BLaER1 treated with 17β-estradiol and CSF1 and Interleukin-3, amounts not matched to agents 10 nM and 100 nM (cell line): Measurements from ENCODE around the gene DDX39A.
"Not testable (repeated sequence)": the region's sequence is repeated elsewhere in the genome, so short reads cannot be mapped to it uniquely, and the experiment has no call there.

Experiments
- H3K27ac ChIP-seq, 11 experiments: shearing (Covaris generic); formaldehyde crosslinking; 2 replicates each; pipeline ENCODE4 v1.8.1; 2022
- H3K27me3 ChIP-seq, 11 experiments: shearing (Covaris generic); formaldehyde crosslinking; 2 replicates each; pipeline ENCODE4 v1.8.1; 2022
- H3K36me3 ChIP-seq, 11 experiments: shearing (Covaris generic); formaldehyde crosslinking; 2 replicates each; pipeline ENCODE4 v1.8.1; 2022
- H3K4me1 ChIP-seq, 10 experiments: shearing (Covaris generic); formaldehyde crosslinking; 2 replicates each; pipeline ENCODE4 v1.8.1; 2022
- H3K4me2 ChIP-seq, 11 experiments: shearing (Covaris generic); formaldehyde crosslinking; 2 replicates each; pipeline ENCODE4 v1.8.1; 2022
- H3K4me3 ChIP-seq, 10 experiments: shearing (Covaris generic); formaldehyde crosslinking; 2 replicates each; pipeline ENCODE4 v1.8.1; 2022
- H3K9ac ChIP-seq, 11 experiments: shearing (Covaris generic); formaldehyde crosslinking; 2 replicates each; pipeline ENCODE4 v1.8.1; 2022
- H3K9me3 ChIP-seq, 11 experiments: shearing (Covaris generic); formaldehyde crosslinking; replicated peaks in 1 of 11; 2 replicates each; pipeline ENCODE4 v1.8.1; 2022
- H4K20me1 ChIP-seq, 11 experiments: shearing (Covaris generic); formaldehyde crosslinking; 2 replicates each; pipeline ENCODE4 v1.8.1; 2022
- Cebpa-rat ChIP-seq, 11 experiments: shearing (Covaris generic); IDR thresholded peaks; 2 replicates each; pipeline ENCODE4 v1.8.1; 2022

Gene DDX39A

DNA sequence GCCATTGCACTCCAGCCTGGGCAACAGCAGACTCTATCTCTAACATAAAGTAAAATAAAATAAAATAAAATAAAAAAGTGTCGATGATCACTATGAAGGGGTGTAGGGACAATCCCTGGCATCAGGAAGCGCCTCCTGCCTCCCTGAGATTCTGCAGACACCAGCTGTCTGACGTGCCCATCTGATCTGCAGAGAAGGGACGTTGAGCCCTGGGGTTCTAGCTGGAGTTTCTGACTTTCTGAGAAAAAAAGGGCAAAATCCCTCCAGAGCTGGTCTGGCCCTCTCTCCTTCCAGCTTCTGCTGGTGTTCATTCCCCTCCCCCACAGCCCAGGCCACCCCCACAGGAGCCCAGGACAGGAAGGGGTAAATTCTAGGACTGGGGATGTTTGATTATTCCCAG, 40.3 kb downstream of the DDX39A start:
- peak overlapping the region in 3 of 11 experiments; percentile 4 to 23 (median 18); a peak in 3 of 22 replicates for H3K9ac ChIP-seq

DNA sequence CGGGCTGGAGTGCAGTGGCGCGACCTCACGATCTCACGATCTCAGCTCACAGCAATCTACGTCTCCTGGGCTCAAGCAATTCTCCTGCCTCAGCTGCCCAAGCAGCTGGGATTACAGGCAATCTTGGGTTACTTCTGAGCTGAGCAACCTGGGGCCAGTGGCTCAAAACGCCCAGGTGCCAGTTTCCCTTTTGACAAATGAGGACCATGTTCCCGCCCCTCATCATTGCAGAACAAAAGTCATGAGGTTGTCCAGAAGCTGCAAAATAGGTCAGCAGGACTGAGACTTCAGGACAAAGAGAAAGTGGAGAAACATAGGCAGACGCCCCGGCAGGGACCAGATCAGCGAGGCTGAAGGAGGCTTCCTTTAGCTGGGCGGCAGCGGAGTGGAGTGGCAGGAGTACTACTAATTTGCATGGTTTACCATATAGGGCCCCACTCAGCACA, 41.2 kb downstream of the DDX39A start:
- Histone ChIP-seq H3K27me3 (no peaks in the 10 kb centered on the region), H3K9ac (no peak overlapping the region), H3K4me2 (peak overlapping the region in 2 of 11 experiments; percentile 10 to 11; a peak in 1 of 22 replicates), H4K20me1 (no peaks in the 10 kb centered on the region), H3K9me3 (no peaks in the 10 kb centered on the region), H3K4me3 (no peak overlapping the region), H3K27ac (no peak overlapping the region), H3K4me1 (peaks cover 72 to 86% (median 81%) of the 10 kb centered on the region in 10 experiments), H3K36me3 (no peaks in the 10 kb centered on the region)
- TF ChIP-seq Cebpa-rat (IDR thresholded peaks at IDR 0.05): no peak

More for the DNA sequence above, 40.3 kb downstream of the DDX39A start:
- no peak for TF ChIP-seq Cebpa-rat (IDR thresholded peaks at IDR 0.05)
- peaks cover 71 to 86% (median 81%) of the 10 kb centered on the region in 10 experiments for H3K4me1 ChIP-seq
- peak overlapping the region; percentile 16 to 97 (median 89) for H3K4me2 ChIP-seq
- H3K4me3 ChIP-seq: no peak overlapping the region
- no peaks in the 10 kb centered on the region for H4K20me1 ChIP-seq
- H3K9me3 ChIP-seq: no peaks in the 10 kb centered on the region
- H3K27ac ChIP-seq: peak overlapping the region in 5 of 11 experiments; percentile 3 to 25 (median 20); a peak in 1 of 22 replicates
- no peaks in the 10 kb centered on the region for H3K27me3 ChIP-seq
- H3K36me3 ChIP-seq: no peaks in the 10 kb centered on the region

DNA sequence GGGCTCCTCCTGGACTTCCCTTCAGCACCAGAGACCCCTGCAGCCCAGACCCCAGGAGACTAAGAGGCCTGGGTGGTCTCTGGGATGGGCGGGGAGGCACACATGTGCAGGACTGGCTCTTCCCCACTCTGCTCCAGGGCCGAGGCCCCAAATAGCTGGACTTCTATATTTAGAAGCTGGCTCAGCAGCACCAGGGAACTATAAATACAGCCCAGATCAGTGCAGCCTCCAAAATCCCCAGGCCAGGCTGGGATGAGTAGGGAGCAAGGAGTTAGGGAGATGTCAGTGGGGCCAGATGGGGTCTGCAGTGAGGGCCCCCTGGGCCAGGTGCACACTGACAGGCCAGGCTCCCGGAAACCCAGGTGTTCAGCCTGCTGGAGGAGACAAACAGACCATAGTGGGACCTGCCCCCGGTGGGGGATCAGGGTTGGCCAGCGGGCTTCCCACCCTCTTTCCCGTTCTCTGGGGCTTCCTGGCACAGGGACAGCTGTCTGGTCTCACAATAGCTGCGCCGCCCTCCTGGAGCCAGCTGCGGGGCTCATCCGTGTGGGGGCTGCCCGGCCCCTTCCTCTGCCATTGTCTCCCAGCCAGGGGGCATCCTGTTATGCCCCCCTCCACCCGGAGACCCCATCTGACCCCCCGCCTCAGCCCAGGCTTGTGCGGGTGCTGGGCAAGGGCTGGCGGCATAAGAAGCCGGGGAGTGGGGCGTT, 43.4 kb downstream of the DDX39A start:
- H3K4me2 ChIP-seq: peak overlapping the region; percentile 77 to 95 (median 91)
- H3K36me3 ChIP-seq: no peaks in the 10 kb centered on the region
- no peaks in the 10 kb centered on the region for H3K27me3 ChIP-seq
- H3K27ac ChIP-seq: peak overlapping the region; percentile 65 to 92 (median 76); a peak in 21 of 22 replicates
- H4K20me1 ChIP-seq: no peaks in the 10 kb centered on the region
- no peaks in the 10 kb centered on the region for H3K9me3 ChIP-seq
- H3K4me1 ChIP-seq: peaks cover 78 to 90% (median 85%) of the 10 kb centered on the region in 10 experiments
- peak overlapping the region; percentile 56 to 78 (median 70) for H3K9ac ChIP-seq
- no peak for TF ChIP-seq Cebpa-rat (IDR thresholded peaks at IDR 0.05)
- H3K4me3 ChIP-seq: peak overlapping the region in 4 of 10 experiments; percentile 13 to 47 (median 32); a peak in 8 of 20 replicates

DNA sequence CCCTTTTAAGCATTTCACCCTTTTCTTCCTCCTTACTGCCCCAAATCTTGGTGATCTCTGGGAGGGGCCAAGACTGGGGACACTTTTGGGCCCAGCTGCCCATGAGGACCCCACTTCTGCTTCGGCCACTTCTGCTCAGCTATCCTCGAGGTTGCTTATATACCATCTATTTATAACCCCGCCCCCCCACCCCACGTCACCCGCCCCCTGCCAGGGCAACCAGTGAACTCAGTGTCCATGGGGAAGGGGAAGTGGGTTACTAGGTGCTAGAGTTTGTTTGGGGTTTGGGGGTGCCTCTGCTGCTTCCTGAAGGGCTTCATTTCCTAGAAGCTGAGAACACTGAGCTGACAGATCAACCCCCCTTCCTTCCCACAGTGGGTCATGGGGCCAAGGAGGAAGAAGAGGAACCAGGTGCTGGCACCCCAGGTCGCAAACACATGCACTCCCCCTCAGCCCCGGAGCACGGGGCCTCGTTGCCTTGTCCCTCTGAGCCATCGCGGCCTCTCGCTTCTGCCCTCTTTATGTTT, 44.0 kb downstream of the DDX39A start:
- H3K27me3 ChIP-seq: no peaks in the 10 kb centered on the region
- peak overlapping the region; percentile 77 to 95 (median 92) for H3K4me2 ChIP-seq
- H3K9me3 ChIP-seq: no peaks in the 10 kb centered on the region
- H3K36me3 ChIP-seq: no peaks in the 10 kb centered on the region
- peak overlapping the region; percentile 65 to 92 (median 76); a peak in 21 of 22 replicates for H3K27ac ChIP-seq
- H3K4me1 ChIP-seq: peaks cover 78 to 90% (median 85%) of the 10 kb centered on the region in 10 experiments
- no peak for TF ChIP-seq Cebpa-rat (IDR thresholded peaks at IDR 0.05)
- no peaks in the 10 kb centered on the region for H4K20me1 ChIP-seq
- peak overlapping the region; percentile 56 to 78 (median 70) for H3K9ac ChIP-seq
- peak overlapping the region in 4 of 10 experiments; percentile 13 to 47 (median 32); a peak in 8 of 20 replicates for H3K4me3 ChIP-seq

DNA sequence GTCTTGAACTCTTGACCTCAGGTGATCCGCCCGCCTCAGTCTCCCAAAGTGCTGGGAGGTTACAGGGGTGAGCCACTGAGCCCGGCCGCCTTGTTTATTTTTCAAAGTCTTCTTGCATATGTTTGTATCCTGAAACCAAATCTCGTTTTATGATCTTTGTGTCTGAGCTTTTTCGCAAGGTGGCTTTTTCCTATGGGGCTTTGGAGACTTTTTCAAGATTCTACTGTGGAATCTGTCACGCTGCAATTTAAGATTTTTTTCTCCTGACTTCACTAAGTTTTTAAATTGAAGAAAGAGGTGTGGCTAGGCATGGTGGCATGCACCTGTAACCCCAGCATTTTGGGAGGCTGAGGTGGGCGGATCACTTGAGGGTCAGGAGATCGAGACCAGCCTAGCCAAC, 44.8 kb downstream of the DDX39A start:
- peak overlapping the region; percentile 57 to 92 (median 74); a peak in 20 of 22 replicates for H3K27ac ChIP-seq
- not testable (repeated sequence) for H4K20me1 ChIP-seq
- peaks cover 78 to 90% (median 85%) of the 10 kb centered on the region in 10 experiments for H3K4me1 ChIP-seq

DNA sequence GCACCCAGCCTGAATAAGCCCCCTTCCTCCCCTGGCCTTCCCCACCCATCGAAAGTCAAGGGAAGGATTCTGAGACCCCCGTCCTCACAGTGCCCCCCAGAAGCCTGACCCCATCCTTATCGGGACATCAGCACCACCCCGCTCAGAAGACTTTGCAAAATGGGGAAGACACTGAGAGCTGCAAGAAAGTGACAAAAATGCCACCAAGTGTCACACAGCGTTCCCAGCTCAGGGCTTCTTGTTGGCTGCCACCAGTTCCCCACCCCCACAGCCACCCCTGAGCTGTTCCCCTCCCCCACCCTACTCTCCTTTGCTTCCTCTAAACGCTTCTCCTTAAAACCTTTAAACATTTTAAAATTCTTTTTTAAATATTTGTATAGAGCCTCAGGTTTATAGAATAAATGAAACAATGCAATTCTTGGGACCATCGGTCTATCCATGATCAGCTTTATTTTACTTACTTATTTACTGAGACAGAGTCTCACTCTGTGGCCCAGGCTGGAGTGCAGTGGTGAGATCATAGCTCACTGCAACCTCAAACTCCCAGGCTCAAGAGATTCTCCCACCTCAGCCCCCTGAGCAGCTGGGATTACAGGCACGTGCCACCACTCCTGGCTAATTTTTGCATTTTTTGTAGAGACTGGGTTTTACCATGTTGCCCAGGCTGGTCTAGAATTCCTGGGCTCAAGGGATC, 46.6 kb downstream of the DDX39A start:
- Histone ChIP-seq H3K9ac (peak overlapping the region in 5 of 11 experiments; percentile 16 to 41 (median 31); a peak in 7 of 22 replicates), H3K27ac (peak overlapping the region in 10 of 11 experiments; percentile 38 to 88 (median 65); a peak in 19 of 22 replicates), H3K4me1 (peaks cover 84 to 92% (median 87%) of the 10 kb centered on the region in 10 experiments), H3K4me2 (peak overlapping the region; percentile 79 to 96 (median 93))
- not testable (repeated sequence) for H4K20me1 ChIP-seq, H3K9me3 ChIP-seq, H3K36me3 ChIP-seq, H3K4me3 ChIP-seq, H3K27me3 ChIP-seq

More for the DNA sequence above, 44.8 kb downstream of the DDX39A start:
- Histone ChIP-seq H3K4me2 (peak overlapping the region; percentile 77 to 95 (median 92); a peak in 18 of 22 replicates), H3K9ac (peak overlapping the region in 6 of 11 experiments; percentile 28 to 70 (median 65); a peak in 8 of 22 replicates)
- H3K9me3 ChIP-seq, H3K4me3 ChIP-seq, H3K27me3 ChIP-seq, H3K36me3 ChIP-seq: not testable (repeated sequence)

DNA sequence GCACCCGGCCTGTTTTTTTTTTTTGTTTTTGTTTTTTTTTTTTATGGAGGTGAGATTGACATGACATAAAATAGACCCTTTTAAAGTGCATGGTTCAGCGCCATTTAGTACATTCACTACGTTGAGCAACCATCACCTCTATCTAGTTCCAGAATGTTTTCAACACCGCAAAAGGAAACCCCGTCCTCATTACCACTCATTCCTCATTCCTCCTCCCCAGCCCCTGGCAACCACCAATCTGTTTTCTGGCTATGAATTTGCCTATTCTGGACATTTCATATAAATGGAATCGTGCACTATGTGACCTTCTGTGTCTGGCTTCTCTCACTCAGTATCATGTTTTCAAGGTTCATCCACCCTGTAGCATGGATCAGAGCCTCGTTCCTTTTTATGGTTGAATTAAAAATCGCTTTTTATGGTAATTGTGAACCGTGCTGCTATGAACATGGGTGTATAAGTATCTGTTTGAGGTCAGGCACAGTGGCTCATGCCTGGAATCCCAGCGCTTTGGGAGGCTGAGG, 47.8 kb downstream of the DDX39A start:
- H3K9me3 ChIP-seq: no peaks in the 10 kb centered on the region
- H4K20me1 ChIP-seq: no peaks in the 10 kb centered on the region

DNA sequence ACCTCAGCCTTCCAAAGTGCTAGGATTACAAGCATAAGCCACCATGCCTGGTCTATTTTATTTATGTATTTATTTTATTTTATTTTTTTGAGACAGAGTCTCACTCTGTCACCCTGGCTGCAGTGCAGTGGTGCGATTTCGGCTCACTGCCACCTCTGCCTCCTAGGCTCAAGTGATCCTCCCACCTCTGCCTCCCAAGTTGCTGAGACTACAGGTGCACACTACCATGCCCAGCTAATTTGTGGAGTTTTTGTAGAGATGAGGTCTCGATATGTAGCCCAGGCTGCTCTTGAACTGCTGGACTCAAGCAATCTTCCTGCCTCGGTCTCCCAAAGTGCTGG, 48.2 kb downstream of the DDX39A start:
- Histone ChIP-seq H3K36me3 (no peaks in the 10 kb centered on the region), H3K27me3 (no peaks in the 10 kb centered on the region), H3K9me3 (no peaks in the 10 kb centered on the region), H3K4me1 (peaks cover 96 to 100% (median 99%) of the 10 kb centered on the region in 10 experiments), H4K20me1 (no peaks in the 10 kb centered on the region), H3K27ac (peak overlapping the region in 10 of 11 experiments; percentile 79 to 88 (median 84); a peak in 21 of 22 replicates), H3K9ac (peak overlapping the region in 10 of 11 experiments; percentile 71 to 80 (median 77); a peak in 17 of 22 replicates), H3K4me2 (peak overlapping the region; percentile 79 to 96 (median 93)), H3K4me3 (peak overlapping the region in 8 of 10 experiments; percentile 31 to 63 (median 46); a peak in 11 of 20 replicates)
- TF ChIP-seq Cebpa-rat (IDR thresholded peaks at IDR 0.05): no peak

More for the DNA sequence above, 47.8 kb downstream of the DDX39A start:
- H3K4me1 ChIP-seq: peaks cover 96 to 100% (median 99%) of the 10 kb centered on the region in 10 experiments
- peak overlapping the region in 8 of 11 experiments; percentile 71 to 80 (median 77); a peak in 11 of 22 replicates for H3K9ac ChIP-seq
- H3K4me3 ChIP-seq: peak overlapping the region in 4 of 10 experiments; percentile 46 to 63 (median 46); a peak in 5 of 20 replicates
- TF ChIP-seq Cebpa-rat (IDR thresholded peaks at IDR 0.05): no peak
- peak overlapping the region; percentile 79 to 96 (median 93) for H3K4me2 ChIP-seq
- H3K27ac ChIP-seq: peak overlapping the region in 10 of 11 experiments; percentile 79 to 88 (median 84); a peak in 18 of 22 replicates
- no peaks in the 10 kb centered on the region for H3K36me3 ChIP-seq
- no peaks in the 10 kb centered on the region for H3K27me3 ChIP-seq
